Ishikawa (cell line): Measurements from ENCODE around the gene TACC2.

Source experiments
- CEBPB ChIP-seq: IDR thresholded peaks from 2 replicates; pipeline ENCODE4 v1.6.1; 2012
- CREB1 ChIP-seq: IDR thresholded peaks from 2 replicates; pipeline ENCODE4 v1.6.1; 2012; ENCODE audit warnings: low read depth
- EGR1 ChIP-seq: IDR thresholded peaks from 2 replicates; pipeline ENCODE4 v1.6.1; 2012
- EP300 ChIP-seq: IDR thresholded peaks from 2 replicates; pipeline ENCODE4 v1.6.1; 2012; ENCODE audit warnings: borderline replicate concordance
- FOXM1 ChIP-seq: IDR thresholded peaks from 2 replicates; pipeline ENCODE4 v1.6.1; 2012; ENCODE audit warnings: low read depth, borderline replicate concordance
- MAX ChIP-seq: IDR thresholded peaks from 2 replicates; pipeline ENCODE4 v1.6.1; 2012
- NFIC ChIP-seq: IDR thresholded peaks from 2 replicates; pipeline ENCODE4 v1.6.1; 2012
- RAD21 ChIP-seq: IDR thresholded peaks from 2 replicates; pipeline ENCODE4 v1.6.1; 2012; ENCODE audit warnings: low read depth
- TAF1 ChIP-seq: IDR thresholded peaks from 2 replicates; pipeline ENCODE4 v1.6.1; 2012; ENCODE audit warnings: low read depth, mild to moderate bottlenecking
- TCF12 ChIP-seq: IDR thresholded peaks from 2 replicates; pipeline ENCODE4 v1.6.1; 2012; ENCODE audit warnings: low read depth
- TEAD4 ChIP-seq: IDR thresholded peaks from 2 replicates; pipeline ENCODE4 v1.6.1; 2012
- YY1 ChIP-seq: IDR thresholded peaks from 2 replicates; pipeline ENCODE4 v1.6.1; 2012; ENCODE audit warnings: low read depth
- ZBTB7A ChIP-seq: IDR thresholded peaks from 2 replicates; pipeline ENCODE4 v1.6.1; 2012; ENCODE audit warnings: low read depth
- TF ChIP-seq, protein P1 (sequence below): IDR thresholded peaks from 2 replicates; pipeline ENCODE4 v1.6.1; 2012; ENCODE audit warnings: low read depth, mild to moderate bottlenecking
- TF ChIP-seq, protein P2 (sequence below): IDR thresholded peaks from 2 replicates; pipeline ENCODE4 v1.6.1; 2012

Gene TACC2

DNA sequence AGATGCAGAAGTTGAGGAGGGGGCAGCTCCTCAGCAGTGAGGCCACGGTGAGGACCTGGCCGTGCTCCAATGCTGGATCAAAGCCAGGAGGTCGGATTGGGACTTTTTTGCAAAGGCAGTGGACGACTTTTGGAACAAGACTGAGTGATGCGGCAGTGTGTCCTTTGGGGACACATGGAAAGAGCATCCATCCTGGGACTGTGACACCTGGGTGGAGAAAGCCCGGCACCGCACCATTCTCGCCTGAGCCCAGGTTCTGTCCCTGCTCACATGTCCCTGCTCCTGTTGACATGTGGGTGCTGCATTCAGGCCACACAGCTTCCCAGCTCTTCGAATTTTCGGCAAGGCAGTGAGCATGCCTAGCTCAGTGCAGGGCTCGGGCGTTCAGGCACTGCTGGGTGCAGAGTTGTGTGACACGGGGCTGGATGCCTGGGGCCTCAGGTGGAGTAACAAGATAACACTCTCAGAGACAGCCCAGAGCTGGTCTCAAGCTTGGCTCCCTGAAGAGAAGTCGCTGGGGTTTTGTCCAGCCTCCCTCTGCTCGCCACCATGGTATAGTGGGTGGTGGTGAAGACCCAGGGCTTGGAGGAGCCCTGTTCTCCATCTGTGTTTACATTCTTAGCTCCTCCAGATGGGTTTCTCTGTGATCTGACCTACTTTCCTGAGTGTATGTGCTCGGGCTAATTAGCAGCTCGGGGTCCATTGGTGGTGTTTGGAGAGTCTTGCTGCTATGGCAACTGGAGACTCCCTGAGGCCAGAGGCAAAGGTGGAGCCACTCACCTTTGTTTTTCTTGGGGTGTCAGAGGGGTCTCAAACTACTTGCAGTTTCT is 170.4 kb downstream of the TACC2 start:
- TF ChIP-seq TAF1: no peak
- TF ChIP-seq, protein P1, sequence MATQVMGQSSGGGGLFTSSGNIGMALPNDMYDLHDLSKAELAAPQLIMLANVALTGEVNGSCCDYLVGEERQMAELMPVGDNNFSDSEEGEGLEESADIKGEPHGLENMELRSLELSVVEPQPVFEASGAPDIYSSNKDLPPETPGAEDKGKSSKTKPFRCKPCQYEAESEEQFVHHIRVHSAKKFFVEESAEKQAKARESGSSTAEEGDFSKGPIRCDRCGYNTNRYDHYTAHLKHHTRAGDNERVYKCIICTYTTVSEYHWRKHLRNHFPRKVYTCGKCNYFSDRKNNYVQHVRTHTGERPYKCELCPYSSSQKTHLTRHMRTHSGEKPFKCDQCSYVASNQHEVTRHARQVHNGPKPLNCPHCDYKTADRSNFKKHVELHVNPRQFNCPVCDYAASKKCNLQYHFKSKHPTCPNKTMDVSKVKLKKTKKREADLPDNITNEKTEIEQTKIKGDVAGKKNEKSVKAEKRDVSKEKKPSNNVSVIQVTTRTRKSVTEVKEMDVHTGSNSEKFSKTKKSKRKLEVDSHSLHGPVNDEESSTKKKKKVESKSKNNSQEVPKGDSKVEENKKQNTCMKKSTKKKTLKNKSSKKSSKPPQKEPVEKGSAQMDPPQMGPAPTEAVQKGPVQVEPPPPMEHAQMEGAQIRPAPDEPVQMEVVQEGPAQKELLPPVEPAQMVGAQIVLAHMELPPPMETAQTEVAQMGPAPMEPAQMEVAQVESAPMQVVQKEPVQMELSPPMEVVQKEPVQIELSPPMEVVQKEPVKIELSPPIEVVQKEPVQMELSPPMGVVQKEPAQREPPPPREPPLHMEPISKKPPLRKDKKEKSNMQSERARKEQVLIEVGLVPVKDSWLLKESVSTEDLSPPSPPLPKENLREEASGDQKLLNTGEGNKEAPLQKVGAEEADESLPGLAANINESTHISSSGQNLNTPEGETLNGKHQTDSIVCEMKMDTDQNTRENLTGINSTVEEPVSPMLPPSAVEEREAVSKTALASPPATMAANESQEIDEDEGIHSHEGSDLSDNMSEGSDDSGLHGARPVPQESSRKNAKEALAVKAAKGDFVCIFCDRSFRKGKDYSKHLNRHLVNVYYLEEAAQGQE: no peak
- TF ChIP-seq RAD21: no peak
- no peak for TF ChIP-seq MAX
- no peak for TF ChIP-seq FOXM1
- no peak for TF ChIP-seq EP300
- TF ChIP-seq EGR1: no peak
- TF ChIP-seq, protein P2, sequence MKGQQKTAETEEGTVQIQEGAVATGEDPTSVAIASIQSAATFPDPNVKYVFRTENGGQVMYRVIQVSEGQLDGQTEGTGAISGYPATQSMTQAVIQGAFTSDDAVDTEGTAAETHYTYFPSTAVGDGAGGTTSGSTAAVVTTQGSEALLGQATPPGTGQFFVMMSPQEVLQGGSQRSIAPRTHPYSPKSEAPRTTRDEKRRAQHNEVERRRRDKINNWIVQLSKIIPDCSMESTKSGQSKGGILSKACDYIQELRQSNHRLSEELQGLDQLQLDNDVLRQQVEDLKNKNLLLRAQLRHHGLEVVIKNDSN: no peak
- no peak for TF ChIP-seq YY1
- TF ChIP-seq CREB1: no peak
- no peak for TF ChIP-seq CEBPB
- no peak for TF ChIP-seq NFIC
- TF ChIP-seq TCF12: no peak
- no peak for TF ChIP-seq TEAD4
- no peak for TF ChIP-seq ZBTB7A

DNA sequence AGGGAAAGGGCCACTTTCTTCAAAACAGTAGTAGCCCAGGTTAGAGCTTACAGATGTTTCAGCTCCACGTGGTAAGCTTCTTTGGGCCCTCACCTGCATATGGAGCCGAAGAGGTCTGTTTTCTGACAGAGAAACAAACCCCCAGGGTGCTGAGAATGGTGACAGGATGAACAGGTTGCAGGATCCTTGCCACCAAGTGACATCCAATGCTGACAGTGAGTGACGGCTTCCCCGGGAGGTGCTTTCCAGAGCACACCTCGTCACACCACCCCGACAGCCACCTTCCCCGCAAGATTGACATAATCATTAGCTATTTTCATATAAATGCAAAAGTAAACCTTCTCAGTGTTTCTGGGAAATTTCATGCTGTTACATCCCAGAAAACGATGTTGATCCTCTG is 172.8 kb downstream of the TACC2 start:
- TF ChIP-seq, protein P2: no peak
- TF ChIP-seq YY1 (no peak), ZBTB7A (no peak), FOXM1 (no peak), TAF1 (no peak), CEBPB (no peak), EGR1 (no peak), NFIC (no peak), TEAD4 (no peak), MAX (no peak), EP300 (no peak), RAD21 (no peak), CREB1 (no peak)
- TF ChIP-seq, protein P1: no peak

GRCh38 chr10:122162671-122163173 is 173.8 kb downstream of the TACC2 start:
- no peak for TF ChIP-seq EP300
- TF ChIP-seq, protein P1: no peak
- no peak for TF ChIP-seq RAD21
- TF ChIP-seq MAX: no peak
- no peak for TF ChIP-seq YY1
- no peak for TF ChIP-seq CEBPB
- no peak for TF ChIP-seq NFIC
- TF ChIP-seq, protein P2: no peak
- no peak for TF ChIP-seq ZBTB7A
- no peak for TF ChIP-seq FOXM1
- no peak for TF ChIP-seq EGR1
- TF ChIP-seq TEAD4: no peak
- TF ChIP-seq TCF12: no peak
- no peak for TF ChIP-seq CREB1
- TF ChIP-seq TAF1: no peak
